ENCODE results near the gene RIC8A. TPM values are rescaled to one million over a fixed set of nuclear protein-coding genes. Genes with fewer than 3 reads are reported as not detected.
"Not testable (repeated sequence)": the region's sequence is repeated elsewhere in the genome, so short reads cannot be mapped to it uniquely, and the experiment has no call there.

The RIC8A gene
- total and polyA plus RNA-seq, 2 donors = 54.7 to 59.1 TPM

GRCh38 chr11:235180-235579, 27.7 kb downstream of the RIC8A start:
- Histone ChIP-seq H3K27ac (ENCODE audit: low read depth in 1 of 2, low read length in 1 of 2) (no peak overlapping the region), H3K27me3 (ENCODE audit: control insufficient read depth in 2 of 2, insufficient read depth in 1 of 2, low read length in 1 of 2) (no peaks in the 10 kb centered on the region), H3K4me1 (ENCODE audit: control insufficient read depth in 2 of 2, insufficient read depth in 2 of 2, low read length in 2 of 2) (peaks cover 10 to 15% of the 10 kb centered on the region in 2 donors), H3K9me3 (ENCODE audit: control insufficient read depth in 2 of 2, insufficient read depth in 1 of 2, low read length in 1 of 2) (no peaks in the 10 kb centered on the region), H3K4me3 (ENCODE audit: low read length in 2 of 2) (peak overlapping the region; percentile 65 to 84), H3K36me3 (ENCODE audit: control insufficient read depth in 2 of 2, insufficient read depth in 2 of 2, low read length in 1 of 2) (peaks cover 0 to 15% of the 10 kb centered on the region in 2 donors)
- 92% methylated on average over 8 of the region's 8 CpGs for WGBS
- no peak for DNase-seq (ENCODE audit: low read depth in 6 of 9, low spot score in 9 of 9)

DNA sequence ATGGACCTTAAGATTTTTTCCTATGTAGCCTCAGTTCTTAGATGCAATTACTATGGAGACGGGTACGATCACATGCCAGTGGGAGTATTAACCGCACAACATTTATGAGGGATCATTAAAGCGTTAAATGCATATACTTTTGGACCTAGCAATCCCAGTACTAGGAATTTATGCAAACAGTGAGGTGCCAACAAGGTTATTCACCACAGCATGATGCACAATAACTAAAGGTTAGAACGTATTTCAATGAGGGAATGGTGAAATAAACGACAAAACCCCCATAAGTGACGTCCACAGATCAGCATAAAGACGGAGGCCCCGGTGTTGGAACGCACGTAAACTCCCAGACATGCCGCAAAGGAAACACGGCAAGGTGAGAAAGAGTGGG, 28.1 kb downstream of the RIC8A start:
- 7% methylated on average over 13 of the region's 13 CpGs for WGBS
- Histone ChIP-seq H3K4me3 (ENCODE audit: low read length in 2 of 2) (peak overlapping the region; percentile 65 to 84), H3K4me1 (ENCODE audit: control insufficient read depth in 2 of 2, insufficient read depth in 2 of 2, low read length in 2 of 2) (peaks cover 10 to 15% of the 10 kb centered on the region in 2 donors), H3K36me3 (ENCODE audit: control insufficient read depth in 2 of 2, insufficient read depth in 2 of 2, low read length in 1 of 2) (peaks cover 0 to 13% of the 10 kb centered on the region in 2 donors), H3K27ac (ENCODE audit: low read depth in 1 of 2, low read length in 1 of 2) (peak overlapping the region; percentile 82 to 95), H3K9me3 (ENCODE audit: control insufficient read depth in 2 of 2, insufficient read depth in 1 of 2, low read length in 1 of 2) (no peaks in the 10 kb centered on the region), H3K27me3 (ENCODE audit: control insufficient read depth in 2 of 2, insufficient read depth in 1 of 2, low read length in 1 of 2) (no peaks in the 10 kb centered on the region)
- DNase-seq (ENCODE audit: low read depth in 6 of 9, low spot score in 9 of 9) = peak in 2 of 9 donors; percentile 19 to 33

DNA sequence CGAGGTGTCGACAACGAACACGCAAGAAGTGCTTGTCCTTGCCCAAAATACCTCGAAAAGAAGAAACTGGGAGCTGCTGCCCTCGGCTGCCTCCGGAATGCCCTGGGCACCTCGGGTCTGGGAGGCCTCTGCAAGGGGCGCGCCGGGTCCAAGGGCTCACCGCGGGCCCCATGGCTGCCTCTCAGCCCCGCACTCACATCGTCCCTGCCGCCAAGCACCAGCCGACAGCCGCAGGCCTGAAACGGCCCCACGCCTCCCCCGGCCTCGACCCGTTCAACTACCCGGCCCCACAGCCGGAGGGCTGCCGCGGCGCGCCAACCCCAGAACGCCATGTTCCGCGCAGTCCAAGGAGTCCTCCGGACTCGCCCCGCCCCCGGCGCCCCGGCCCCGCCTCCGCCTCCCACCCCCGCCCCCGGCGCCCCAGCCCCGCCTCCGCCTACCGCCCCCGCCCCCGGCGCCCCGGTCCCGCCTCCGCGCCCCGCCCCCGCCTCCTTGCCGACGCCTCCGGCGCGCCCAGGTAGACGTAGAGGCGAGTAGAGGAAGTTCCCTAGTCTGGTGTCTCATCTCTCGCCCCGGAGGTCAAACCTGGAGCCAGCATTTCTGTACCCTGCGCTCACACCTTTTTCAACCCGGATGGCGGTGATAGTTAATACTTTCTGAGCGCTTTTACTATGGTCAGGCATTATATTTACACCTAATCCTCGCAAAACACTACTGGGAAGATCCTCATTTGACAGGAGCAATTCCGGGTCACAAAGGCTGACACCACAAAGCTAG, 28.7 kb downstream of the RIC8A start, which contains the start of gene SIRT3:
SIRT3 (minus strand) TSS at position 346 of the 777 bp plus-strand sequence; CDS start at position 332, 14 bp downstream.
- Histone ChIP-seq H3K36me3 (ENCODE audit: control insufficient read depth in 2 of 2, insufficient read depth in 2 of 2, low read length in 1 of 2) (peaks cover 4 to 16% of the 10 kb centered on the region in 2 donors), H3K4me3 (ENCODE audit: low read length in 2 of 2) (peak within 1 kb of the TSS; percentile 65 to 98), H3K4me1 (ENCODE audit: control insufficient read depth in 2 of 2, insufficient read depth in 2 of 2, low read length in 2 of 2) (peaks cover 10 to 15% of the 10 kb centered on the region in 2 donors), H3K9me3 (ENCODE audit: control insufficient read depth in 2 of 2, insufficient read depth in 1 of 2, low read length in 1 of 2) (no peaks in the 10 kb centered on the region), H3K27ac (ENCODE audit: low read depth in 1 of 2, low read length in 1 of 2) (peak within 1 kb of the TSS; percentile 91 to 95), H3K27me3 (ENCODE audit: control insufficient read depth in 2 of 2, insufficient read depth in 1 of 2, low read length in 1 of 2) (no peaks in the 10 kb centered on the region)
- DNase-seq (ENCODE audit: low read depth in 6 of 9, low spot score in 9 of 9) = peak; percentile 56 to 90 (median 80)
- 1% methylated on average over 70 of the region's 70 CpGs for WGBS

GRCh38 chr11:236774-237767, 29.6 kb downstream of the RIC8A start, which contains the start of gene PSMD13:
TSS of gene PSMD13 (plus strand) at chr11:236976. CDS start at chr11:237050, 74 bp downstream.
- Histone ChIP-seq H3K27me3 (ENCODE audit: control insufficient read depth in 2 of 2, insufficient read depth in 1 of 2, low read length in 1 of 2) (no peaks in the 10 kb centered on the region), H3K4me1 (ENCODE audit: control insufficient read depth in 2 of 2, insufficient read depth in 2 of 2, low read length in 2 of 2) (peaks cover 10 to 15% of the 10 kb centered on the region in 2 donors), H3K27ac (ENCODE audit: low read depth in 1 of 2, low read length in 1 of 2) (peak within 1 kb of the TSS; percentile 91 to 95), H3K4me3 (ENCODE audit: low read length in 2 of 2) (peak within 1 kb of the TSS; percentile 65 to 98), H3K36me3 (ENCODE audit: control insufficient read depth in 2 of 2, insufficient read depth in 2 of 2, low read length in 1 of 2) (peaks cover 12 to 22% of the 10 kb centered on the region in 2 donors), H3K9me3 (ENCODE audit: control insufficient read depth in 2 of 2, insufficient read depth in 1 of 2, low read length in 1 of 2) (no peaks in the 10 kb centered on the region)
- peak in 8 of 9 donors; percentile 75 to 92 (median 82) for DNase-seq (ENCODE audit: low read depth in 6 of 9, low spot score in 9 of 9)
- WGBS = 2% methylated on average over 62 of the region's 62 CpGs

DNA sequence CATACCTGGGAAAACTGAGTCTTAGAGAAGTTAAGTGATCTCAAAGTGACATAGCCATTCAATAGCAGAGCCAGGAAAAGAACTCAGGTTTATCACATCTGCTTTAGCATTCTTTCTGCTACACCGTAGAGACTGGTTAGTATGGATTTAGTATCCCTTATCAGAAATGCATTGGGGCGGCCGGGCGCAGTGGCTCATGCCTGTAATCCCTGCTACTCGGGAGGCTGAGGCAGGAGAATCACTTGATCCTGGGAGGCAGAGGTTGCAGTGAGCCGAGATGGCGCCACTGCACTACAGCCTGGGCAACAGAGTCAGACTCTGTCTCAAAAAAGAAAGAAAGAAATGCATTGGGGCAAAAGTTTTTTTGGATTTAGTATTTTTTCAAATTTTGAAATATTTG, 30.8 kb downstream of the RIC8A start:
- H3K27me3 ChIP-seq (ENCODE audit: control insufficient read depth in 2 of 2, insufficient read depth in 1 of 2, low read length in 1 of 2); DNase-seq (ENCODE audit: low read depth in 6 of 9, low spot score in 9 of 9); H3K4me3 ChIP-seq (ENCODE audit: low read length in 2 of 2); H3K27ac ChIP-seq (ENCODE audit: low read depth in 1 of 2, low read length in 1 of 2); H3K9me3 ChIP-seq (ENCODE audit: control insufficient read depth in 2 of 2, insufficient read depth in 1 of 2, low read length in 1 of 2): not testable (repeated sequence)
- peaks cover 12 to 29% of the 10 kb centered on the region in 2 donors for H3K36me3 ChIP-seq (ENCODE audit: control insufficient read depth in 2 of 2, insufficient read depth in 2 of 2, low read length in 1 of 2)
- WGBS = 98% methylated on average over 7 of the region's 7 CpGs
- peaks cover 10 to 15% of the 10 kb centered on the region in 2 donors for H3K4me1 ChIP-seq (ENCODE audit: control insufficient read depth in 2 of 2, insufficient read depth in 2 of 2, low read length in 2 of 2)

GRCh38 chr11:240315-240714, 32.8 kb downstream of the RIC8A start:
- no peak overlapping the region for H3K27ac ChIP-seq (ENCODE audit: low read depth in 1 of 2, low read length in 1 of 2)
- peaks cover 27 to 46% of the 10 kb centered on the region in 2 donors for H3K36me3 ChIP-seq (ENCODE audit: control insufficient read depth in 2 of 2, insufficient read depth in 2 of 2, low read length in 1 of 2)
- 100% methylated on average over 1 of the region's 1 CpG for whole genome bisulfite sequencing
- DNase-seq (ENCODE audit: low read depth in 6 of 9, low spot score in 9 of 9) = no peak
- peaks cover 8 to 11% of the 10 kb centered on the region in 2 donors for H3K4me1 ChIP-seq (ENCODE audit: control insufficient read depth in 2 of 2, insufficient read depth in 2 of 2, low read length in 2 of 2)
- no peaks in the 10 kb centered on the region for H3K9me3 ChIP-seq (ENCODE audit: control insufficient read depth in 2 of 2, insufficient read depth in 1 of 2, low read length in 1 of 2)
- no peaks in the 10 kb centered on the region for H3K27me3 ChIP-seq (ENCODE audit: control insufficient read depth in 2 of 2, insufficient read depth in 1 of 2, low read length in 1 of 2)
- no peak overlapping the region for H3K4me3 ChIP-seq (ENCODE audit: low read length in 2 of 2)

DNA sequence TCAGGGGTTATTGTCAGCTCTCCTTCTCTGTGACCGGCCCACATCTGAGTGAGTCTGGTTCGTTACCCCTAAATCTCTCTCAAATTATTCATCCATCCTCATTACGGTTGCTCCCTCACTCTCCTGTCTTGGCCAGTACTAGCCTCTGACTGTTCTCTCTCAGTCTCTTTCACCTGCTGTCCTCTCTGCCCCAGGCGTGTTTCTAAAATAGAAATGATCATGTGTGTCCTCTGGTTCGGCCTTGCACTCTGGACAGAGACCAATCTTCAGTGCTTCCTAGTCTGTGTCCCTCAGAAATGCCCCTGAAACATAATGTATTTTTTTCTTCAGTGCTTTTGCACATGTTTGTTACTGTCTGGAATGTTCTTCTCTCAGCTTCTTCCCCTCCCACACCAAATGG, 34.1 kb downstream of the RIC8A start:
- peaks cover 37 to 59% of the 10 kb centered on the region in 2 donors for H3K36me3 ChIP-seq (ENCODE audit: control insufficient read depth in 2 of 2, insufficient read depth in 2 of 2, low read length in 1 of 2)
- no peaks in the 10 kb centered on the region for H3K27me3 ChIP-seq (ENCODE audit: control insufficient read depth in 2 of 2, insufficient read depth in 1 of 2, low read length in 1 of 2)
- no peak overlapping the region for H3K4me3 ChIP-seq (ENCODE audit: low read length in 2 of 2)
- peak overlapping the region in 1 of 2 donors; percentile 21 for H3K27ac ChIP-seq (ENCODE audit: low read depth in 1 of 2, low read length in 1 of 2)
- 98% methylated on average over 5 of the region's 5 CpGs for WGBS
- no peak for DNase-seq (ENCODE audit: low read depth in 6 of 9, low spot score in 9 of 9)
- peaks cover 6 to 7% of the 10 kb centered on the region in 2 donors for H3K4me1 ChIP-seq (ENCODE audit: control insufficient read depth in 2 of 2, insufficient read depth in 2 of 2, low read length in 2 of 2)
- H3K9me3 ChIP-seq (ENCODE audit: control insufficient read depth in 2 of 2, insufficient read depth in 1 of 2, low read length in 1 of 2) = no peaks in the 10 kb centered on the region

DNA sequence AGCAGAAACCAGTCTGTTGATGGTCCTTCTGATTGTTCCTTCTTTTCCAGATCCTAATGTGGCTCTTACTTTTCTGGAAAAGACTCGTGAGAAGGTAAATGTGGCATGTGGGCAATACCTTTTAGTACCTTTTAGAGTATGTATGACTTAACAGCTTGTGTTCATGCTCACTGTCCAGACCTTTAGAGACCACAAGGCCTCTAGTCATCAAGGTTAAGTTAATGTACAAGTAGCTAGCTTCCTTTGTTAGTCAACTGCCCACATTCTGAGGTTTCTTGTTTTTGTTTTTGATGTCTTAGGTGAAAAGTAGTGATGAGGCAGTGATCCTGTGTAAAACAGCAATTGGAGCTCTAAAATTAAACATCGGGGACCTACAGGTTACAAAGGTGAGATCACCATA, 36.9 kb downstream of the RIC8A start:
- H3K4me3 ChIP-seq (ENCODE audit: low read length in 2 of 2) = no peak overlapping the region
- H3K4me1 ChIP-seq (ENCODE audit: control insufficient read depth in 2 of 2, insufficient read depth in 2 of 2, low read length in 2 of 2) = no peaks in the 10 kb centered on the region
- H3K9me3 ChIP-seq (ENCODE audit: control insufficient read depth in 2 of 2, insufficient read depth in 1 of 2, low read length in 1 of 2) = no peaks in the 10 kb centered on the region
- no peak for DNase-seq (ENCODE audit: low read depth in 6 of 9, low spot score in 9 of 9)
- no peaks in the 10 kb centered on the region for H3K27me3 ChIP-seq (ENCODE audit: control insufficient read depth in 2 of 2, insufficient read depth in 1 of 2, low read length in 1 of 2)
- H3K36me3 ChIP-seq (ENCODE audit: control insufficient read depth in 2 of 2, insufficient read depth in 2 of 2, low read length in 1 of 2) = peaks cover 56 to 79% of the 10 kb centered on the region in 2 donors
- no peak overlapping the region for H3K27ac ChIP-seq (ENCODE audit: low read depth in 1 of 2, low read length in 1 of 2)
- 96% methylated on average over 2 of the region's 2 CpGs for WGBS

Measured in thymus (tissue), 11 donors.